Measurements from ENCODE around the gene TLCD5. TPM values are rescaled to one million over a fixed set of nuclear protein-coding genes. Genes with fewer than 3 reads are reported as not detected.

The TLCD5 gene
- total RNA-seq, 1 experiment from 2014 or later = 7.1 TPM

DNA sequence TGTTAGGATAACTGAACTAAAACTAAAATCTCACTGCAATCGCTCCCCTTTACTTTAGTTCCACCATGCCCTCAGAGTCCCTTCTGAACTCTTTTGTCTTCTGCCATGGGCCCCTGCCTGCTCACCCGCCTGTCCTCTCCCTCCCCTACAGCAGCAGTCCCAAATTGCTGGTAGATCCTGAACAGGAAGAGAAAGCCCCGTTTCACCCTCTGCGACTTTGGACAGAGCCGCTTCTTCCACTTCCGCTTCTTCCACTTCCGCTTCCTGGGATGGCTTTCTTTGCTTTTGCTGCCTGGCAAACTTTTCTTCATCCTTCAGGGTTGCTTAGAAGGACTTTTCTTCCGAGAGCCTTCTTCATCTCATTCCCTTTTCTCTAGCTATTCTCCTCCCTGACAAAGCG, 35.7 kb upstream of the TLCD5 start:
- H2BK5ac ChIP-seq (ENCODE audit: insufficient read length, low read length) = no peak overlapping the region
- Mint-ChIP-seq H3K4me1 (peaks cover 15% of the 10 kb centered on the region in 2 experiments), H3K4me3 (no peak overlapping the region), H3K27ac (no peak overlapping the region), H3K36me3 (ENCODE audit: insufficient read depth in 1 of 3, low read depth in 3 of 3) (no peaks in the 10 kb centered on the region), H3K27me3 (ENCODE audit: low read depth) (peaks cover 30% of the 10 kb centered on the region), H3K9me3 (no peaks in the 10 kb centered on the region)
- no peak overlapping the region for H2BK15ac ChIP-seq (ENCODE audit: low read depth, low read length)
- H4K91ac ChIP-seq (ENCODE audit: insufficient read length, low read depth, low read length) = no peak overlapping the region
- no peak overlapping the region for H3K27ac ChIP-seq (ENCODE audit: insufficient read length, low read depth, low read length)
- no peak overlapping the region for H3K18ac ChIP-seq (ENCODE audit: insufficient read length, low read depth, low read length)
- H3K9me3 ChIP-seq (ENCODE audit: control insufficient read depth, low read depth, low read length) = no peaks in the 10 kb centered on the region
- no peak overlapping the region for H3T11ph ChIP-seq (ENCODE audit: low read length)
- H3K4me1 ChIP-seq (ENCODE audit: insufficient read depth, low read length) = no peaks in the 10 kb centered on the region
- no peak overlapping the region for H4K5ac ChIP-seq (ENCODE audit: insufficient read length, low read depth, low read length)
- no peak overlapping the region for H2AK5ac ChIP-seq (ENCODE audit: insufficient read length, low read length)
- TF ChIP-seq, protein P1, sequence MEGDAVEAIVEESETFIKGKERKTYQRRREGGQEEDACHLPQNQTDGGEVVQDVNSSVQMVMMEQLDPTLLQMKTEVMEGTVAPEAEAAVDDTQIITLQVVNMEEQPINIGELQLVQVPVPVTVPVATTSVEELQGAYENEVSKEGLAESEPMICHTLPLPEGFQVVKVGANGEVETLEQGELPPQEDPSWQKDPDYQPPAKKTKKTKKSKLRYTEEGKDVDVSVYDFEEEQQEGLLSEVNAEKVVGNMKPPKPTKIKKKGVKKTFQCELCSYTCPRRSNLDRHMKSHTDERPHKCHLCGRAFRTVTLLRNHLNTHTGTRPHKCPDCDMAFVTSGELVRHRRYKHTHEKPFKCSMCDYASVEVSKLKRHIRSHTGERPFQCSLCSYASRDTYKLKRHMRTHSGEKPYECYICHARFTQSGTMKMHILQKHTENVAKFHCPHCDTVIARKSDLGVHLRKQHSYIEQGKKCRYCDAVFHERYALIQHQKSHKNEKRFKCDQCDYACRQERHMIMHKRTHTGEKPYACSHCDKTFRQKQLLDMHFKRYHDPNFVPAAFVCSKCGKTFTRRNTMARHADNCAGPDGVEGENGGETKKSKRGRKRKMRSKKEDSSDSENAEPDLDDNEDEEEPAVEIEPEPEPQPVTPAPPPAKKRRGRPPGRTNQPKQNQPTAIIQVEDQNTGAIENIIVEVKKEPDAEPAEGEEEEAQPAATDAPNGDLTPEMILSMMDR (conservative IDR thresholded peaks at IDR 0.05) = no peak
- H2BK12ac ChIP-seq (ENCODE audit: insufficient read length, low read depth, low read length) = no peak overlapping the region
- no peaks in the 10 kb centered on the region for H4K20me1 ChIP-seq (ENCODE audit: control insufficient read depth, insufficient read depth, insufficient read length)
- H2BK120ac ChIP-seq (ENCODE audit: low read depth, low read length, poor library complexity, severe bottlenecking) = no peak overlapping the region
- H3K4me2 ChIP-seq (ENCODE audit: insufficient read depth, insufficient read length, low read length) = no peak overlapping the region
- H3K9ac ChIP-seq (ENCODE audit: extremely low read depth, insufficient read length, low read length) = no peak overlapping the region
- H3K56ac ChIP-seq (ENCODE audit: insufficient read length, low read depth, low read length) = no peak overlapping the region
- H3K79me1 ChIP-seq (ENCODE audit: insufficient read depth, low read depth, low read length, poor library complexity, severe bottlenecking) = no peaks in the 10 kb centered on the region
- H3K23me2 ChIP-seq (ENCODE audit: insufficient read length, low read depth, low read length, poor library complexity, severe bottlenecking) = no peaks in the 10 kb centered on the region
- H3K4ac ChIP-seq (ENCODE audit: low read depth, low read length) = no peak overlapping the region
- DNase-seq = no peak
- no peak overlapping the region for H3K23ac ChIP-seq (ENCODE audit: insufficient read length, low read depth, low read length)
- H2AFZ ChIP-seq (ENCODE audit: low read length) = no peak overlapping the region
- no peak overlapping the region for H2BK20ac ChIP-seq (ENCODE audit: low read depth, low read length, poor library complexity, severe bottlenecking)
- no peaks in the 10 kb centered on the region for H3K79me2 ChIP-seq (ENCODE audit: insufficient read depth, low read length)
- no peaks in the 10 kb centered on the region for H3K27me3 ChIP-seq (ENCODE audit: insufficient read depth, low read length)
- H4K8ac ChIP-seq (replicated peaks; ENCODE audit: insufficient read length, low read depth, low read length) = no peak overlapping the region
- WGBS (ENCODE audit: extremely low coverage, insufficient read length, low lambda C conversion rate) = no CpG with 5 or more reads among the region's 9 CpGs
- H3K14ac ChIP-seq (ENCODE audit: insufficient read depth, low read length) = no peak overlapping the region
